Ishikawa (cell line): ENCODE data around the gene DERA.

Source experiments
- CEBPB ChIP-seq: IDR thresholded peaks from 2 replicates; pipeline ENCODE4 v1.6.1; 2012
- CREB1 ChIP-seq: IDR thresholded peaks from 2 replicates; pipeline ENCODE4 v1.6.1; 2012; ENCODE audit warnings: low read depth
- EGR1 ChIP-seq: IDR thresholded peaks from 2 replicates; pipeline ENCODE4 v1.6.1; 2012
- EP300 ChIP-seq: IDR thresholded peaks from 2 replicates; pipeline ENCODE4 v1.6.1; 2012; ENCODE audit warnings: borderline replicate concordance
- FOXM1 ChIP-seq: IDR thresholded peaks from 2 replicates; pipeline ENCODE4 v1.6.1; 2012; ENCODE audit warnings: low read depth, borderline replicate concordance
- MAX ChIP-seq: IDR thresholded peaks from 2 replicates; pipeline ENCODE4 v1.6.1; 2012
- NFIC ChIP-seq: IDR thresholded peaks from 2 replicates; pipeline ENCODE4 v1.6.1; 2012
- RAD21 ChIP-seq: IDR thresholded peaks from 2 replicates; pipeline ENCODE4 v1.6.1; 2012; ENCODE audit warnings: low read depth
- REST ChIP-seq: IDR thresholded peaks from 2 replicates; pipeline ENCODE4 v1.6.1; 2012; ENCODE audit warnings: low read depth, mild to moderate bottlenecking
- TAF1 ChIP-seq: IDR thresholded peaks from 2 replicates; pipeline ENCODE4 v1.6.1; 2012; ENCODE audit warnings: low read depth, mild to moderate bottlenecking
- TCF12 ChIP-seq: IDR thresholded peaks from 2 replicates; pipeline ENCODE4 v1.6.1; 2012; ENCODE audit warnings: low read depth
- TEAD4 ChIP-seq: IDR thresholded peaks from 2 replicates; pipeline ENCODE4 v1.6.1; 2012
- USF1 ChIP-seq: IDR thresholded peaks from 2 replicates; pipeline ENCODE4 v1.6.1; 2012
- YY1 ChIP-seq: IDR thresholded peaks from 2 replicates; pipeline ENCODE4 v1.6.1; 2012; ENCODE audit warnings: low read depth
- ZBTB7A ChIP-seq: IDR thresholded peaks from 2 replicates; pipeline ENCODE4 v1.6.1; 2012; ENCODE audit warnings: low read depth

Gene DERA

GRCh38 chr12:16046266-16046665, 135.1 kb downstream of the DERA start:
- TF ChIP-seq CREB1 (no peak), TCF12 (no peak), FOXM1 (no peak), TEAD4 (no peak), CEBPB (no peak), YY1 (no peak), ZBTB7A (no peak)

GRCh38 chr12:16048511-16048910, 137.4 kb downstream of the DERA start:
- TF ChIP-seq FOXM1: no peak
- no peak for TF ChIP-seq CEBPB
- no peak for TF ChIP-seq TCF12
- TF ChIP-seq TEAD4: no peak

GRCh38 chr12:16056910-16057309, 145.8 kb downstream of the DERA start:
- TF ChIP-seq EGR1 (no peak), FOXM1 (no peak), MAX (no peak), ZBTB7A (no peak), TEAD4 (no peak), NFIC (no peak), CEBPB (no peak), REST (no peak), CREB1 (no peak), EP300 (no peak), RAD21 (no peak), USF1 (no peak), TCF12 (no peak)

GRCh38 chr12:16062611-16063010, 151.5 kb downstream of the DERA start:
- no peak for TF ChIP-seq ZBTB7A
- TF ChIP-seq RAD21: no peak
- TF ChIP-seq CEBPB: no peak
- TF ChIP-seq EGR1: no peak
- no peak for TF ChIP-seq CREB1
- no peak for TF ChIP-seq REST
- TF ChIP-seq FOXM1: no peak
- no peak for TF ChIP-seq TCF12
- no peak for TF ChIP-seq YY1
- no peak for TF ChIP-seq EP300
- TF ChIP-seq TAF1: no peak
- TF ChIP-seq MAX: no peak
- TF ChIP-seq USF1: no peak
- no peak for TF ChIP-seq NFIC
- no peak for TF ChIP-seq TEAD4

- TF ChIP-seq NFIC (peak; percentile 63), ZBTB7A (no peak)
These were observed 152.6 kb downstream of the DERA start for GRCh38 chr12:16063726-16064125.

GRCh38 chr12:16070113-16070512, 159.0 kb downstream of the DERA start:
- TF ChIP-seq TAF1 (no peak), CEBPB (no peak), MAX (no peak), YY1 (no peak), CREB1 (no peak), EGR1 (no peak), NFIC (no peak), FOXM1 (no peak), USF1 (no peak), TEAD4 (no peak), RAD21 (no peak), ZBTB7A (no peak)

GRCh38 chr12:16072678-16073077, 161.5 kb downstream of the DERA start:
- no peak for TF ChIP-seq CEBPB
- TF ChIP-seq EGR1: no peak
- TF ChIP-seq NFIC: no peak
- TF ChIP-seq MAX: no peak
- TF ChIP-seq RAD21: no peak
- TF ChIP-seq YY1: no peak
- no peak for TF ChIP-seq EP300
- no peak for TF ChIP-seq TAF1
- TF ChIP-seq TCF12: no peak
- TF ChIP-seq FOXM1: no peak
- TF ChIP-seq TEAD4: no peak
- no peak for TF ChIP-seq REST
- no peak for TF ChIP-seq ZBTB7A
- no peak for TF ChIP-seq CREB1
